Bronchial epithelial cell (primary cell): ENCODE measurements around the gene ZNF821. TPM values are rescaled to one million over a fixed set of nuclear protein-coding genes. Genes with fewer than 3 reads are reported as not detected.

Experiments
- DNase-seq: peaks from one replicate; pipeline ENCODE4 v3.0.0-alpha.2; 2010; ENCODE audit warnings: low read depth
- FAIRE-seq: peaks from 2 replicates; lab custom pipeline; 2011; peaks lifted over from hg19 to GRCh38; lab: Jason Lieb, UNC
- H3K27me3 ChIP-seq: 2 replicates; pipeline ENCODE4 v1.5.1; 2011; ENCODE audit warnings: low read length; ENCODE audit not compliant: control insufficient read depth, insufficient read depth
- H3K36me3 ChIP-seq: 2 replicates; pipeline ENCODE4 v1.5.1; 2011; ENCODE audit warnings: low read length; ENCODE audit not compliant: control insufficient read depth, insufficient read depth
- H3K4me3 ChIP-seq: 2 replicates; pipeline ENCODE4 v1.5.1; 2011; ENCODE audit warnings: mild to moderate bottlenecking, low read depth, low read length, control low read depth
- CTCF ChIP-seq: IDR thresholded peaks from 2 replicates; pipeline ENCODE4 v1.5.1; 2011; ENCODE audit warnings: mild to moderate bottlenecking, moderate library complexity, low read length, control low read depth, inconsistent platforms; ENCODE audit not compliant: insufficient read depth, severe bottlenecking
- total RNA-seq: library from RNA; depleted of rRNA; stranded (reverse); fragments of >200 nt; gene quantifications from 2 replicates; pipeline ENCODE4 v1.2.1, GENCODE V29; 2014

Gene ZNF821
- total RNA-seq, 1 donor from 2014 or later: 9.5 TPM

- FAIRE-seq (no peak), DNase-seq (no peak)
- H3K27me3 ChIP-seq: no peaks in the 10 kb centered on the region
These were observed 30.6 kb downstream of the ZNF821 start for GRCh38 chr16:71853413-71853812.

GRCh38 chr16:71852561-71852960 lies 31.4 kb downstream of the ZNF821 start:
- DNase-seq (no peak), FAIRE-seq (no peak)
- Histone ChIP-seq H3K36me3 (peaks cover 21% of the 10 kb centered on the region), H3K4me3 (no peak overlapping the region), H3K27me3 (no peaks in the 10 kb centered on the region)
- no peak for TF ChIP-seq CTCF

More at GRCh38 chr16:71853413-71853812, 30.6 kb downstream of the ZNF821 start:
- Histone ChIP-seq H3K36me3 (peaks cover 19% of the 10 kb centered on the region), H3K4me3 (no peak overlapping the region)
- no peak for TF ChIP-seq CTCF

- FAIRE-seq (no peak), DNase-seq (no peak)
- no peaks in the 10 kb centered on the region for H3K27me3 ChIP-seq
- TF ChIP-seq CTCF: no peak
- peaks cover 21% of the 10 kb centered on the region for H3K36me3 ChIP-seq
- no peak overlapping the region for H3K4me3 ChIP-seq
These were observed 31.8 kb downstream of the ZNF821 start for GRCh38 chr16:71852158-71852557.

GRCh38 chr16:71851746-71852145 lies 32.2 kb downstream of the ZNF821 start:
- DNase-seq (no peak), FAIRE-seq (no peak)
- Histone ChIP-seq H3K4me3 (no peak overlapping the region), H3K27me3 (no peaks in the 10 kb centered on the region), H3K36me3 (peaks cover 21% of the 10 kb centered on the region)
- TF ChIP-seq CTCF: no peak

GRCh38 chr16:71848622-71849021 lies 35.4 kb downstream of the ZNF821 start:
- no peaks in the 10 kb centered on the region for H3K27me3 ChIP-seq
- FAIRE-seq: no peak
- no peak overlapping the region for H3K4me3 ChIP-seq
- peaks cover 21% of the 10 kb centered on the region for H3K36me3 ChIP-seq
- TF ChIP-seq CTCF: no peak
- no peak for DNase-seq

GRCh38 chr16:71847096-71847495 lies 36.9 kb downstream of the ZNF821 start:
- Histone ChIP-seq H3K27me3 (no peaks in the 10 kb centered on the region), H3K36me3 (peaks cover 21% of the 10 kb centered on the region), H3K4me3 (peak overlapping the region; percentile 99)
- FAIRE-seq (no peak), DNase-seq (no peak)
- TF ChIP-seq CTCF: no peak
